ENCODE measurements around the gene CPT1C.

DNA sequence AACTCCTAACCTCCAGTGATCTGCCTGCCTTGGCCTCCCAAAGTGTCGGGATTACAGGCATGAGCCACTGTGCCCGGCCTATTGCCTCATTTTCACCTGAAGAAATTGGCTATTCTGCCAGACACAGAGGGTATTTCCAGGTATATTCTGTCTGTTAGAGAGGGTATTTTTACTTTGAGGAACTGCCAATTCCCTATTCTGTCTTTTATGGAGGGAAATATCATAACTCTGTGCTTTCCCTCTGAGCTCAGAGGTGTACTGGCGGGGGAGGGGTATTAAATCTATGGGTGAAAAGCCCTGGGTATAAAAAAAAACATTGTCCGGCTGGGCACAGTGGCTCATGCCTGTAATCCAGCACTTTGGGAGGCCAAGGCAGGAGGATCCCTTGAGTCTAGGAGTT lies 47.4 kb downstream of the CPT1C start:
- TF ChIP-seq, protein P1, sequence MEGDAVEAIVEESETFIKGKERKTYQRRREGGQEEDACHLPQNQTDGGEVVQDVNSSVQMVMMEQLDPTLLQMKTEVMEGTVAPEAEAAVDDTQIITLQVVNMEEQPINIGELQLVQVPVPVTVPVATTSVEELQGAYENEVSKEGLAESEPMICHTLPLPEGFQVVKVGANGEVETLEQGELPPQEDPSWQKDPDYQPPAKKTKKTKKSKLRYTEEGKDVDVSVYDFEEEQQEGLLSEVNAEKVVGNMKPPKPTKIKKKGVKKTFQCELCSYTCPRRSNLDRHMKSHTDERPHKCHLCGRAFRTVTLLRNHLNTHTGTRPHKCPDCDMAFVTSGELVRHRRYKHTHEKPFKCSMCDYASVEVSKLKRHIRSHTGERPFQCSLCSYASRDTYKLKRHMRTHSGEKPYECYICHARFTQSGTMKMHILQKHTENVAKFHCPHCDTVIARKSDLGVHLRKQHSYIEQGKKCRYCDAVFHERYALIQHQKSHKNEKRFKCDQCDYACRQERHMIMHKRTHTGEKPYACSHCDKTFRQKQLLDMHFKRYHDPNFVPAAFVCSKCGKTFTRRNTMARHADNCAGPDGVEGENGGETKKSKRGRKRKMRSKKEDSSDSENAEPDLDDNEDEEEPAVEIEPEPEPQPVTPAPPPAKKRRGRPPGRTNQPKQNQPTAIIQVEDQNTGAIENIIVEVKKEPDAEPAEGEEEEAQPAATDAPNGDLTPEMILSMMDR (conservative IDR thresholded peaks at IDR 0.05; ENCODE audit: low read depth, low read length): no peak
- no peak for TF ChIP-seq BHLHE40 (IDR thresholded peaks at IDR 0.05; ENCODE audit: low read depth, low read length)
- TF ChIP-seq RFX5 (IDR thresholded peaks at IDR 0.05; ENCODE audit: low read depth, low read length): no peak
- no peak for TF ChIP-seq POLR2A (IDR thresholded peaks at IDR 0.05; ENCODE audit: low read depth, low read length)
- TF ChIP-seq MAFK (IDR thresholded peaks at IDR 0.05; ENCODE audit: low read depth, low read length): no peak
- TF ChIP-seq SMC3 (IDR thresholded peaks at IDR 0.05; ENCODE audit: low read depth, low read length): no peak
- TF ChIP-seq, protein P2, sequence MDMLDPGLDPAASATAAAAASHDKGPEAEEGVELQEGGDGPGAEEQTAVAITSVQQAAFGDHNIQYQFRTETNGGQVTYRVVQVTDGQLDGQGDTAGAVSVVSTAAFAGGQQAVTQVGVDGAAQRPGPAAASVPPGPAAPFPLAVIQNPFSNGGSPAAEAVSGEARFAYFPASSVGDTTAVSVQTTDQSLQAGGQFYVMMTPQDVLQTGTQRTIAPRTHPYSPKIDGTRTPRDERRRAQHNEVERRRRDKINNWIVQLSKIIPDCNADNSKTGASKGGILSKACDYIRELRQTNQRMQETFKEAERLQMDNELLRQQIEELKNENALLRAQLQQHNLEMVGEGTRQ (IDR thresholded peaks at IDR 0.05; ENCODE audit: low read depth, low read length): no peak
- no peak for TF ChIP-seq RAD21 (IDR thresholded peaks at IDR 0.05; ENCODE audit: low read length)
- no peak for TF ChIP-seq CEBPB (IDR thresholded peaks at IDR 0.05; ENCODE audit: low read depth, low read length)
- TF ChIP-seq MAZ (IDR thresholded peaks at IDR 0.05; ENCODE audit: borderline replicate concordance, low read depth, low read length): no peak
